ENCODE measurements around the gene CPLX3. TPM values are rescaled to one million over a fixed set of nuclear protein-coding genes. Genes with fewer than 3 reads are reported as not detected.

CPLX3 gene
- total RNA-seq, 4 donors from 2014 or later = not detected

DNA sequence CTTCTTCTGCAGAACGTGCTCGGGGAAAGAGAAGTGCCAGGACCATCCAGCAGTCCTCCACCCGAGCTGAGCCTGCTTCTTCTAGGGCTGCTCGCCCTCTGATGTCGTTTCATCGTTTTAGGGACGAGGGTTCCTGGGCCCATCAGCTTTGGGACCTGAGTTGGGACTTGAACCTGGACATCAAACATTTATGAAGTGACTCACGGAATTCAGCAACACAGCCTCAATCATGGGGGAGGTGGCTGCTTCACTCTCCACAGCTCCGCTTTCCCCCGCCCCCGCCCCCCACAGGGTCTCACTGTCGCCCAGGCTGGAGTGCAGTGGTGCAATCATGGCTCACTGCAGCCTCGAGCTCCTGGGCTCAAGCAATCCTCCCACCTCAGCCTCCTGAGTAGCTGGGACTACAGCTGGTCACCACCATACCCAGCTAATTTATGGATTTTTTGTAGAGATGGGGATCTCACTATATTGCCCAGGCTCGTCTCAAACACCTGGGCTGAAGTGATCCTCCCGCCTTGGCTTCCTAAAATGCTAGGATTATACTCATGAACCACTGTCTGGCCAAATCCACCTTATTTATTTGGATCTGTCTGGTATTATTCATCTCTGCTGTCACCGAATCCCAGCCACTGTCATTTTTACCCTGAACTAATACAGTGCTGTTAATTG is 47.5 kb downstream of the CPLX3 start:
- no peaks in the 10 kb centered on the region for H3K36me3 ChIP-seq
- H3K4me1 ChIP-seq = peaks cover 0 to 44% (median 35%) of the 10 kb centered on the region in 4 donors
- TF ChIP-seq, protein P1, sequence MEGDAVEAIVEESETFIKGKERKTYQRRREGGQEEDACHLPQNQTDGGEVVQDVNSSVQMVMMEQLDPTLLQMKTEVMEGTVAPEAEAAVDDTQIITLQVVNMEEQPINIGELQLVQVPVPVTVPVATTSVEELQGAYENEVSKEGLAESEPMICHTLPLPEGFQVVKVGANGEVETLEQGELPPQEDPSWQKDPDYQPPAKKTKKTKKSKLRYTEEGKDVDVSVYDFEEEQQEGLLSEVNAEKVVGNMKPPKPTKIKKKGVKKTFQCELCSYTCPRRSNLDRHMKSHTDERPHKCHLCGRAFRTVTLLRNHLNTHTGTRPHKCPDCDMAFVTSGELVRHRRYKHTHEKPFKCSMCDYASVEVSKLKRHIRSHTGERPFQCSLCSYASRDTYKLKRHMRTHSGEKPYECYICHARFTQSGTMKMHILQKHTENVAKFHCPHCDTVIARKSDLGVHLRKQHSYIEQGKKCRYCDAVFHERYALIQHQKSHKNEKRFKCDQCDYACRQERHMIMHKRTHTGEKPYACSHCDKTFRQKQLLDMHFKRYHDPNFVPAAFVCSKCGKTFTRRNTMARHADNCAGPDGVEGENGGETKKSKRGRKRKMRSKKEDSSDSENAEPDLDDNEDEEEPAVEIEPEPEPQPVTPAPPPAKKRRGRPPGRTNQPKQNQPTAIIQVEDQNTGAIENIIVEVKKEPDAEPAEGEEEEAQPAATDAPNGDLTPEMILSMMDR (IDR thresholded peaks at IDR 0.05) = no peak
- no peak for TF ChIP-seq POLR2A (IDR thresholded peaks at IDR 0.05)
- TF ChIP-seq EP300 (IDR thresholded peaks at IDR 0.05) = no peak
- DNase-seq (ENCODE audit: low spot score in 2 of 2) = peak in 1 of 2 donors; percentile 28
- WGBS, 2 donors = 25 to 34% methylated on average over 12 to 16 of the region's 16 CpGs
- no peaks in the 10 kb centered on the region for H3K9me3 ChIP-seq
- H3K27me3 ChIP-seq = no peaks in the 10 kb centered on the region
- peak overlapping the region; percentile 69 to 76 (median 75) for H3K4me3 ChIP-seq
- H3K27ac ChIP-seq = peak overlapping the region; percentile 91 to 97 (median 92)

DNA sequence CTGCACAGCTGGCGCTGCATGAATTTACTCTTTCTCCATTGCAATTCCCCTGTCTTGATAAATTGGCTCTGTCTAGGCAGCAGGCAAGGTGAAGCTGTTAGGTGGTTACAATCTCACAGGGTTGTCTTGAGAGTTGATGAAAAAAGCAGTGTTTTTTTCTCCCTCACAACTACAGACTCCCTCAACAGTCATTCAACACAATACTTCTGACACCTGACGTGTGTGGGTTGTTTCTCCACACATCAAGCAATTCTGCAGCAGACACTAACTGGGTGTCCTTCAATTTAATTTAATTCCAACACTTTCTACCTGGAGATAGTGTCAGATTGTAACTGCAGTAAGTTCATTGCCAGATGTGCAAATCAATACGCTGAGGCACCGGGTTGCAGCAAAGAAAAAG is 51.8 kb downstream of the CPLX3 start:
- TF ChIP-seq EP300 (IDR thresholded peaks at IDR 0.05) (no peak), POLR2A (IDR thresholded peaks at IDR 0.05) (no peak)
- TF ChIP-seq, protein P1 (IDR thresholded peaks at IDR 0.05) = no peak
- no peak for DNase-seq (ENCODE audit: low spot score in 2 of 2)
- H3K27ac ChIP-seq = no peak overlapping the region
- 72 to 77% methylated on average over 4 of the region's 4 CpGs for WGBS, 2 donors
- H3K4me3 ChIP-seq = no peak overlapping the region
- peaks cover 0 to 6% (median 0%) of the 10 kb centered on the region in 4 donors for H3K4me1 ChIP-seq
- H3K9me3 ChIP-seq = no peaks in the 10 kb centered on the region
- no peaks in the 10 kb centered on the region for H3K36me3 ChIP-seq
- H3K27me3 ChIP-seq = no peaks in the 10 kb centered on the region

Small RNA genes lying within 50 kb of the gene (small RNA-seq; reads per million reads assigned to genes)
- gene CPLX3 (not detected), gene MIR4513 (not detected), gene MIR6882 (0.38 reads per million)

Other genes with a start within 250 kb of the CPLX3 start
- 100 to 1,000 TPM; 130 to 181 (median 138) TPM for gene CLK3, start 210.8 kb upstream of the CPLX3 start, total RNA-seq
- 10 to 100 TPM; 14.4 to 18.8 (median 17.2) TPM for gene EDC3, start 130.6 kb upstream of the CPLX3 start, total RNA-seq
- 1 to 10 TPM in 3 of 4 donors, under 1 TPM in 1; 0.44 to 5.1 (median 2.9) TPM for gene CYP1A1, start 101.1 kb upstream of the CPLX3 start, total RNA-seq
- not detected for gene CYP1A2, start 77.8 kb upstream of the CPLX3 start, total RNA-seq
- 10 to 100 TPM; 14.9 to 56.4 (median 24.5) TPM for gene CSK, start 44.5 kb upstream of the CPLX3 start, total RNA-seq
- gene LMAN1L, start 13.8 kb upstream of the CPLX3 start, total RNA-seq = under 1 TPM in 1 of 4 donors, not detected in 3; 0.42 TPM
- gene ULK3, start 16.5 kb downstream of the CPLX3 start, total RNA-seq = 10 to 100 TPM; 42.6 to 86.7 (median 48.9) TPM
- gene SCAMP2, start 46.7 kb downstream of the CPLX3 start, total RNA-seq = 10 to 100 TPM; 47.6 to 72.0 (median 65.7) TPM
- gene MPI, start 63.4 kb downstream of the CPLX3 start, total RNA-seq = 10 to 100 TPM; 42.4 to 79.3 (median 60.8) TPM
- gene FAM219B, start 80.2 kb downstream of the CPLX3 start, total RNA-seq = 10 to 100 TPM; 59.4 to 84.6 (median 80.7) TPM
- gene COX5A, start 111.4 kb downstream of the CPLX3 start, total RNA-seq = 10 to 100 TPM; 27.8 to 51.3 (median 32.1) TPM
- 10 to 100 TPM; 10.1 to 15.9 (median 13.0) TPM for gene RPP25, start 130.1 kb downstream of the CPLX3 start, total RNA-seq
- gene SCAMP5, start 168.9 kb downstream of the CPLX3 start, total RNA-seq = 10 to 100 TPM in 2 of 4 donors, 1 to 10 TPM in 2; 1.5 to 14.1 (median 8.8) TPM
- gene PPCDC, start 197.0 kb downstream of the CPLX3 start, total RNA-seq = 10 to 100 TPM; 19.8 to 42.5 (median 36.4) TPM